ENCODE results near the gene IQSEC3. TPM values are rescaled to one million over a fixed set of nuclear protein-coding genes. Genes with fewer than 3 reads are reported as not detected.

IQSEC3 gene
- total RNA-seq, 1 experiment from 2014 or later, result not detected

GRCh38 chr12:163406-163986 is 96.9 kb downstream of the IQSEC3 start:
- no peak for TF ChIP-seq CTCF (conservative IDR thresholded peaks at IDR 0.05; ENCODE audit: low read depth, low read length)
- TF ChIP-seq EZH2 (IDR thresholded peaks at IDR 0.05; ENCODE audit: borderline replicate concordance, low read depth, low read length, poor library complexity, severe bottlenecking), result no peak
- intact Hi-C loops (cut with micrococcal nuclease; ENCODE audit: unreplicated experiment), result no loop called here
- no peak for DNase-seq (ENCODE audit: low spot score)
- ChIA-PET POLR2A (ENCODE audit: low non-redundant PET) (no interaction called here), CTCF (no interaction called here)
- H3K27ac ChIP-seq (ENCODE audit: low read depth, low read length, poor library complexity, severe bottlenecking), result no peak overlapping the region
- H3K4me1 ChIP-seq (ENCODE audit: insufficient read depth, low read length, poor library complexity, severe bottlenecking), result no peaks in the 10 kb centered on the region
- no peaks in the 10 kb centered on the region for H3K36me3 ChIP-seq (ENCODE audit: insufficient read depth, low read length, poor library complexity, severe bottlenecking)
- H3K27me3 ChIP-seq (replicated peaks; ENCODE audit: insufficient read depth, low read depth, low read length, poor library complexity), result no peaks in the 10 kb centered on the region
- BruUV-seq (replicated peaks), result no TSS peak
- H3K9me3 ChIP-seq (ENCODE audit: low read depth, low read length, poor library complexity, severe bottlenecking), result no peaks in the 10 kb centered on the region
- no peak overlapping the region for H3K4me3 ChIP-seq (ENCODE audit: low read depth, low read length, poor library complexity, severe bottlenecking)

DNA sequence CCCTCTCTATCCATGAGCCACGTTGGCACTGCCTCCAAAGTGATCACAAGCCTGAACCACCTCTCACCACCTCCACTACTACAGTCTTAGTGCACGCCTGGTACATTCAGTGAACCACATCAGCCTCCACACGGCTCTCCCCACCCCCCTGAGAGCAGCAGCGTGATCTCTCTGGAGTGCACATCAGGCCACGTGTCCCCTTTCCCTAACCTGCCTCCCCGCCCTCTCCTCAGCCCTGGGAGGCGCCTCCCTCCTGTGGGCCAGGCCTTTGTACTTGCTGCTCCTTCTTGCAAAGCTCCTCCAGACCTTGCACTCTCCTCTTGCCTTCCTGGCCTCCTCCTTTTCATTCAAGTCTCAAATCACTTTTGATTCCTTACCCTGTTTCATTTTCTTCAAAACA is 97.6 kb downstream of the IQSEC3 start:
- Histone ChIP-seq H3K36me3 (ENCODE audit: insufficient read depth, low read length, poor library complexity, severe bottlenecking) (no peaks in the 10 kb centered on the region), H3K4me3 (ENCODE audit: low read depth, low read length, poor library complexity, severe bottlenecking) (no peak overlapping the region), H3K4me1 (ENCODE audit: insufficient read depth, low read length, poor library complexity, severe bottlenecking) (no peaks in the 10 kb centered on the region), H3K9me3 (ENCODE audit: low read depth, low read length, poor library complexity, severe bottlenecking) (no peaks in the 10 kb centered on the region), H3K27me3 (replicated peaks; ENCODE audit: insufficient read depth, low read depth, low read length, poor library complexity) (no peaks in the 10 kb centered on the region), H3K27ac (ENCODE audit: low read depth, low read length, poor library complexity, severe bottlenecking) (no peak overlapping the region)
- intact Hi-C loops (cut with micrococcal nuclease; ENCODE audit: unreplicated experiment), result no loop called here
- ChIA-PET CTCF (no interaction called here), POLR2A (ENCODE audit: low non-redundant PET) (no interaction called here)
- BruUV-seq (replicated peaks), result no TSS peak
- no peak for DNase-seq (ENCODE audit: low spot score)
- no peak for TF ChIP-seq CTCF (conservative IDR thresholded peaks at IDR 0.05; ENCODE audit: low read depth, low read length)
- TF ChIP-seq EZH2 (IDR thresholded peaks at IDR 0.05; ENCODE audit: borderline replicate concordance, low read depth, low read length, poor library complexity, severe bottlenecking), result no peak

DNA sequence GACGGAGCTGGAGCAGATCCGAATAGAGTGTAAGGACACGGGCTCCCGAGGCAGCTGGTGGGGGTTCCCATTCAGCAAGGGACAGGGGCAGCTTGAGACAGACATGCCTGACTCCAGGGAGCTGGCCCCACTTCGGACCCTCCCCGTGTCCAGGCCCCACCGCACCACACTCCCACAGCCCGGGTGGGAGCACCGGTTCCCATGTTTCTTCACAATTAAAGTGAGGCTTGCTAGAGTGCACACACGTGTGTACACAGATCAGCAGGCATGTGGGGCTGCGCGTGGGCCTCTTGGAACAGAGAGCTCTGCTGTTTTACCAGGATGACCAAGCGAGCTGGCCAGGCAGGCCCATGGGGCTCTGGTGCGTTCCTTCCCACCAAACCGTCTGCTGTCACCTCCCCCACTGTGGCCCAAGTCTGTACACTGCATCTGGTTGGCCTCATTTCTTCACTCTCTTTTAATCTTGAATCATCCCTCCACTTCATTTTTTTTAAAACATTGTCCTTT is 99.3 kb downstream of the IQSEC3 start:
- TF ChIP-seq EZH2 (IDR thresholded peaks at IDR 0.05; ENCODE audit: borderline replicate concordance, low read depth, low read length, poor library complexity, severe bottlenecking), result no peak
- TF ChIP-seq CTCF (conservative IDR thresholded peaks at IDR 0.05; ENCODE audit: low read depth, low read length), result no peak
- ChIA-PET POLR2A (ENCODE audit: low non-redundant PET) (no interaction called here), CTCF (no interaction called here)
- Histone ChIP-seq H3K27ac (ENCODE audit: low read depth, low read length, poor library complexity, severe bottlenecking) (no peak overlapping the region), H3K4me3 (ENCODE audit: low read depth, low read length, poor library complexity, severe bottlenecking) (no peak overlapping the region), H3K9me3 (ENCODE audit: low read depth, low read length, poor library complexity, severe bottlenecking) (no peaks in the 10 kb centered on the region), H3K27me3 (replicated peaks; ENCODE audit: insufficient read depth, low read depth, low read length, poor library complexity) (no peaks in the 10 kb centered on the region), H3K36me3 (ENCODE audit: insufficient read depth, low read length, poor library complexity, severe bottlenecking) (no peaks in the 10 kb centered on the region), H3K4me1 (ENCODE audit: insufficient read depth, low read length, poor library complexity, severe bottlenecking) (peaks cover 11% of the 10 kb centered on the region)
- intact Hi-C loops (cut with micrococcal nuclease; ENCODE audit: unreplicated experiment), result no loop called here
- DNase-seq (ENCODE audit: low spot score), result no peak
- no TSS peak for BruUV-seq (replicated peaks)

Measured in A673 (cell line).